ENCODE results near the gene VWA2.

GRCh38 chr10:114304571-114305421, 65.7 kb downstream of the VWA2 start:
- TF ChIP-seq SNAI2 (CRISPR knock-in tag; IDR thresholded peaks at IDR 0.05): no peak
- no peak for TF ChIP-seq ZNF8 (CRISPR knock-in tag; IDR thresholded peaks at IDR 0.05)
- no peak for TF ChIP-seq ZFP30 (CRISPR knock-in tag; IDR thresholded peaks at IDR 0.05)
- no peak for TF ChIP-seq ARNTL (CRISPR knock-in tag; IDR thresholded peaks at IDR 0.05; ENCODE audit: borderline replicate concordance, low read depth)
- TF ChIP-seq TSHZ2 (CRISPR knock-in tag; IDR thresholded peaks at IDR 0.05): no peak
- no peak for TF ChIP-seq RARB (CRISPR knock-in tag; IDR thresholded peaks at IDR 0.05)

Data from SK-N-SH treated with all-trans-retinoic acid at 6 μM for 48 hours (cell line).